HepG2 (cell line): ENCODE measurements around the gene DUSP16. TPM values are rescaled to one million over a fixed set of nuclear protein-coding genes. Genes with fewer than 3 reads are reported as not detected.

Experiments
- ARNT ChIP-seq: fragments of 450-650 bp; IDR thresholded peaks from 2 replicates; pipeline ENCODE4 v1.6.1; 2017
- ATF4 ChIP-seq, 2 experiments: fragments of 450-650 bp in 1 of 2; sonication (generic) in 1 of 2; formaldehyde crosslinking; IDR thresholded peaks; 2 replicates each; pipeline versions ENCODE4 v1.5.0 to v1.8.0; 2020 to 2022; ENCODE audit warnings: mild to moderate bottlenecking in 1 of 2, missing genetic modification reagents in 1 of 2
- FOXO4 ChIP-seq: sonication (generic); formaldehyde crosslinking; conservative IDR thresholded peaks from 2 replicates; pipeline ENCODE4 v1.8.1; 2023; ENCODE audit warnings: missing genetic modification reagents
- KDM3A ChIP-seq: IDR thresholded peaks from 2 replicates; pipeline ENCODE4 v1.6.1; 2018; ENCODE audit warnings: low read depth, missing compliant biosample characterization
- ZBTB38 ChIP-seq: sonication (generic); formaldehyde crosslinking; IDR thresholded peaks from 2 replicates; pipeline ENCODE4 v1.5.1; 2020; ENCODE audit warnings: mild to moderate bottlenecking, missing genetic modification reagents
- ZHX1 ChIP-seq: sonication (generic); formaldehyde crosslinking; IDR thresholded peaks from 2 replicates; pipeline ENCODE4 v1.8.1; 2022; ENCODE audit warnings: low read depth, mild to moderate bottlenecking, missing genetic modification reagents
- ZNF33A ChIP-seq: sonication (generic); formaldehyde crosslinking; IDR thresholded peaks from 2 replicates; pipeline ENCODE4 v1.5.1; 2020; ENCODE audit warnings: missing genetic modification reagents, mild to moderate bottlenecking, moderate library complexity, borderline replicate concordance
- ZNF530 ChIP-seq: sonication (generic); formaldehyde crosslinking; IDR thresholded peaks from 2 replicates; pipeline ENCODE4 v1.5.0; 2020; ENCODE audit warnings: low read depth, mild to moderate bottlenecking, missing genetic modification reagents
- ZNF607 ChIP-seq: sonication (generic); formaldehyde crosslinking; IDR thresholded peaks from 2 replicates; pipeline ENCODE4 v1.5.1; 2020; ENCODE audit warnings: missing genetic modification reagents, mild to moderate bottlenecking, borderline replicate concordance
- ZNF670 ChIP-seq: sonication (generic); formaldehyde crosslinking; IDR thresholded peaks from 2 replicates; pipeline ENCODE4 v1.8.0; 2022; ENCODE audit warnings: mild to moderate bottlenecking, missing genetic modification reagents, borderline replicate concordance
- ZNF781 ChIP-seq: sonication (generic); formaldehyde crosslinking; IDR thresholded peaks from 2 replicates; pipeline ENCODE4 v1.5.1; 2020; ENCODE audit warnings: borderline replicate concordance, mild to moderate bottlenecking, missing genetic modification reagents; ENCODE audit errors: not compliant biosample characterization
- ZNF790 ChIP-seq: sonication (generic); formaldehyde crosslinking; IDR thresholded peaks from 2 replicates; pipeline ENCODE4 v1.8.0; 2022; ENCODE audit warnings: missing genetic modification reagents, mild to moderate bottlenecking, borderline replicate concordance
- polyA plus RNA-seq, 8 experiments: library from polyadenylated mRNA; depleted of rRNA in 3 of 8; stranded (reverse) in 7 of 8; unstranded in 1 of 8; fragments of >200 nt; fragmentation: Illumina TruSeq in 4 of 8; extraction: Trizol in 4 of 8; gene quantifications; 2 replicates each; pipeline versions ENCODE4 v1.2.1 to v1.2.3, GENCODE V29; 2011 to 2016; ENCODE audit warnings: low read depth in 4 of 8, missing spikeins in 1 of 8, mixed read lengths in 1 of 8; ENCODE audit not compliant: insufficient read depth in 1 of 8
- total RNA-seq, 5 experiments: library from RNA; depleted of rRNA; stranded (reverse); fragments of >200 nt; fragmentation: Illumina TruSeq; extraction: Trizol; gene quantifications; 2 replicates each; pipeline ENCODE4 v1.2.3, GENCODE V29; 2016; ENCODE audit warnings: low read depth in 1 of 5
- TF ChIP-seq, protein P1 (sequence below): IDR thresholded peaks from 2 replicates; pipeline ENCODE4 v1.6.1; 2016; ENCODE audit warnings: control low read depth
- TF ChIP-seq, protein P2 (sequence below), 2 experiments: sonication (generic) in 1 of 2; formaldehyde crosslinking in 1 of 2; IDR thresholded peaks; 2 replicates each; pipeline versions ENCODE4 v1.4.0 to v1.6.1; 2016 to 2020; ENCODE audit warnings: borderline replicate concordance in 1 of 2, low read depth in 1 of 2, mild to moderate bottlenecking in 1 of 2, missing genetic modification reagents in 1 of 2
- TF ChIP-seq, protein P3 (sequence below): sonication (generic); formaldehyde crosslinking; IDR thresholded peaks from 2 replicates; pipeline ENCODE4 v1.8.1; 2023; ENCODE audit warnings: mild to moderate bottlenecking, moderate library complexity, missing genetic modification reagents

Gene DUSP16
- total and polyA plus RNA-seq, 2 of the 13 experiments (the other 11 are each of a cell fraction or from before 2014, with no cell fraction given): 45.7 to 46.6 TPM

- TF ChIP-seq, protein P1, sequence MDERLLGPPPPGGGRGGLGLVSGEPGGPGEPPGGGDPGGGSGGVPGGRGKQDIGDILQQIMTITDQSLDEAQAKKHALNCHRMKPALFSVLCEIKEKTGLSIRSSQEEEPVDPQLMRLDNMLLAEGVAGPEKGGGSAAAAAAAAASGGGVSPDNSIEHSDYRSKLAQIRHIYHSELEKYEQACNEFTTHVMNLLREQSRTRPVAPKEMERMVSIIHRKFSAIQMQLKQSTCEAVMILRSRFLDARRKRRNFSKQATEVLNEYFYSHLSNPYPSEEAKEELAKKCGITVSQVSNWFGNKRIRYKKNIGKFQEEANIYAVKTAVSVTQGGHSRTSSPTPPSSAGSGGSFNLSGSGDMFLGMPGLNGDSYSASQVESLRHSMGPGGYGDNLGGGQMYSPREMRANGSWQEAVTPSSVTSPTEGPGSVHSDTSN (CRISPR knock-in tag): no peak
- peak; percentile 76; the same call in 1 of the 2 replicates for TF ChIP-seq ZNF670 (CRISPR knock-in tag)
- no peak for TF ChIP-seq ZBTB38 (CRISPR knock-in tag)
- no peak for TF ChIP-seq ARNT
- TF ChIP-seq FOXO4 (CRISPR knock-in tag): no peak
- no peak for TF ChIP-seq ZNF33A
- TF ChIP-seq ZNF607: no peak
- TF ChIP-seq, protein P2, sequence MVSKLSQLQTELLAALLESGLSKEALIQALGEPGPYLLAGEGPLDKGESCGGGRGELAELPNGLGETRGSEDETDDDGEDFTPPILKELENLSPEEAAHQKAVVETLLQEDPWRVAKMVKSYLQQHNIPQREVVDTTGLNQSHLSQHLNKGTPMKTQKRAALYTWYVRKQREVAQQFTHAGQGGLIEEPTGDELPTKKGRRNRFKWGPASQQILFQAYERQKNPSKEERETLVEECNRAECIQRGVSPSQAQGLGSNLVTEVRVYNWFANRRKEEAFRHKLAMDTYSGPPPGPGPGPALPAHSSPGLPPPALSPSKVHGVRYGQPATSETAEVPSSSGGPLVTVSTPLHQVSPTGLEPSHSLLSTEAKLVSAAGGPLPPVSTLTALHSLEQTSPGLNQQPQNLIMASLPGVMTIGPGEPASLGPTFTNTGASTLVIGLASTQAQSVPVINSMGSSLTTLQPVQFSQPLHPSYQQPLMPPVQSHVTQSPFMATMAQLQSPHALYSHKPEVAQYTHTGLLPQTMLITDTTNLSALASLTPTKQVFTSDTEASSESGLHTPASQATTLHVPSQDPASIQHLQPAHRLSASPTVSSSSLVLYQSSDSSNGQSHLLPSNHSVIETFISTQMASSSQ (IDR thresholded peaks at IDR 0.05; ENCODE audit: low read depth): no peak; the same call in none of the 2 replicates
- TF ChIP-seq, protein P2 (CRISPR knock-in tag; IDR thresholded peaks at IDR 0.05; ENCODE audit: borderline replicate concordance): no peak
- no peak for TF ChIP-seq KDM3A
- TF ChIP-seq, protein P3, sequence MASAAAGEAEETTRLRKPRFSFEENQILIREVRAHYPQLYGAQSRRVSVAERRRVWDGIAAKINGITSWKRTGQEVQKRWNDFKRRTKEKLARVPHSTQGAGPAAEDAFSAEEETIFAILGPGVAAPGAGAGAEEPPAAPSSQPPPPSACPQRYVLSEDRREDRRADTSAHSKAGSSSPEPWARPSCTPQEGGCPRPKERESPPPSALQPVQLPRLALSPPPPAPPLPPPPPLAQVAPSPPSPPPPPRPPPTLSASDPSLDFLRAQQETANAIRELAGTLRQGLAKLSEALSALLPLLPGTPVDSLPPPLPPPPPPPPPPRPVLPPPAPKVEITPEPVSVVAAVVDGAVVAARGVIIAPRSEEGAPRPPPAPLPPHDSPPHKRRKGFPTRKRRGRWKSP (CRISPR knock-in tag): no peak
- TF ChIP-seq ZHX1 (CRISPR knock-in tag): no peak
- no peak for TF ChIP-seq ZNF530 (CRISPR knock-in tag)
- TF ChIP-seq ZNF781: peak; percentile 0
- no peak for TF ChIP-seq ZNF790
- peak in 1 of 2 experiments; percentile 41; a peak in 2 of 4 replicates for TF ChIP-seq ATF4 (CRISPR knock-in tag; IDR thresholded peaks at IDR 0.05)
These were observed 1.9 kb downstream of the DUSP16 start (continued) for GRCh38 chr12:12560587-12561370.
